Measurements from ENCODE around the gene AVPI1.

The AVPI1 gene

GRCh38 chr10:97676770-97677581, 10.1 kb downstream of the AVPI1 start:
- Histone ChIP-seq H2AFZ (ENCODE audit: low read length) (no peak overlapping the region), H3K4me1 (ENCODE audit: low read length) (peaks cover 11% of the 10 kb centered on the region), H4K20me1 (ENCODE audit: insufficient read depth, low read length) (no peaks in the 10 kb centered on the region), H3K9me3 (replicated peaks; ENCODE audit: insufficient read depth, low read length) (no peaks in the 10 kb centered on the region), H3K4me2 (ENCODE audit: low read depth, low read length) (peak overlapping the region; percentile 5; the same call in 1 of the 2 replicates), H3K27ac (ENCODE audit: low read length) (peak overlapping the region; percentile 35; the same call in 1 of the 2 replicates), H3K9ac (ENCODE audit: low read length) (no peak overlapping the region), H3K36me3 (replicated peaks; ENCODE audit: insufficient read depth, low read length) (no peaks in the 10 kb centered on the region), H3K79me2 (ENCODE audit: low read length) (no peaks in the 10 kb centered on the region), H3F3A (ENCODE audit: insufficient read depth, low read length) (0 out of 2 replicates have a peak, but pooled peaks cover 4% of the 10 kb centered on the region), H3K4me3 (ENCODE audit: low read length) (no peak overlapping the region), H3K27me3 (replicated peaks; ENCODE audit: insufficient read depth, low read length) (no peaks in the 10 kb centered on the region), H3K9me2 (replicated peaks; ENCODE audit: insufficient read depth, low read length) (no peaks in the 10 kb centered on the region)
- peak; percentile 39 for DNase-seq
- TF ChIP-seq CTCF (IDR thresholded peaks at IDR 0.05; ENCODE audit: low read length) (peak; percentile 70), EZH2 (optimal IDR thresholded peaks at IDR 0.05; ENCODE audit: low read depth, low read length) (no peak)

DNA sequence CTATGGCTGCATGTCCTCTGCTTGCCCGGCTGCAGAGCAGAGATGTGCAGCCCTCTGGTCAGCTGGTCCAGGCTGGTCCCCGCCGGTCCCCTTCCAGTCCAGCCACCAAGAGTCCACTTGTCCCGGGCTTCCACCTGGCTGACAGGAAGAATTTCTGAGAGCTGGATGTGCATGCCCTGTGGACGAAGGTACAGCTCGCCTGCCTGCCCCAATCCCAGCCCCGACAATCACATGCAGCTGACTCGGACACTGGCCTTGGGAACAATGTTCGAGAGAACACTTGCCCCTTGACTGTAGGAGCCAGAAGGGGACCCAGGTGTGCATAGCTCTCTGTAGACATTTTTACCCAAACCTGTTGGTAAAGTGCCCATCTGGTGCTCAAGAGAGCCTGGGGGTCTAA, 11.8 kb downstream of the AVPI1 start:
- H3K4me1 ChIP-seq (ENCODE audit: low read length): peaks cover 11% of the 10 kb centered on the region
- H3K79me2 ChIP-seq (ENCODE audit: low read length): no peaks in the 10 kb centered on the region
- H3K9me3 ChIP-seq (replicated peaks; ENCODE audit: insufficient read depth, low read length): no peaks in the 10 kb centered on the region
- no peak for TF ChIP-seq EZH2phosphoT487 (IDR thresholded peaks at IDR 0.05; ENCODE audit: low read length)
- no peak for TF ChIP-seq EZH2 (optimal IDR thresholded peaks at IDR 0.05; ENCODE audit: low read depth, low read length)
- no peak for TF ChIP-seq CTCF (IDR thresholded peaks at IDR 0.05; ENCODE audit: low read length)
- no peak overlapping the region for H3K4me3 ChIP-seq (ENCODE audit: low read length)
- H3K4me2 ChIP-seq (ENCODE audit: low read depth, low read length): no peak overlapping the region
- no peak overlapping the region for H3K27ac ChIP-seq (ENCODE audit: low read length)
- no peaks in the 10 kb centered on the region for H3K27me3 ChIP-seq (replicated peaks; ENCODE audit: insufficient read depth, low read length)
- no peaks in the 10 kb centered on the region for H3K9me2 ChIP-seq (replicated peaks; ENCODE audit: insufficient read depth, low read length)
- H2AFZ ChIP-seq (ENCODE audit: low read length): no peak overlapping the region
- H3K9ac ChIP-seq (ENCODE audit: low read length): no peak overlapping the region
- no peaks in the 10 kb centered on the region for H4K20me1 ChIP-seq (ENCODE audit: insufficient read depth, low read length)
- H3F3A ChIP-seq (ENCODE audit: insufficient read depth, low read length): 0 out of 2 replicates have a peak, but pooled peaks cover 4% of the 10 kb centered on the region
- no peaks in the 10 kb centered on the region for H3K36me3 ChIP-seq (replicated peaks; ENCODE audit: insufficient read depth, low read length)
- no peak for DNase-seq

DNA sequence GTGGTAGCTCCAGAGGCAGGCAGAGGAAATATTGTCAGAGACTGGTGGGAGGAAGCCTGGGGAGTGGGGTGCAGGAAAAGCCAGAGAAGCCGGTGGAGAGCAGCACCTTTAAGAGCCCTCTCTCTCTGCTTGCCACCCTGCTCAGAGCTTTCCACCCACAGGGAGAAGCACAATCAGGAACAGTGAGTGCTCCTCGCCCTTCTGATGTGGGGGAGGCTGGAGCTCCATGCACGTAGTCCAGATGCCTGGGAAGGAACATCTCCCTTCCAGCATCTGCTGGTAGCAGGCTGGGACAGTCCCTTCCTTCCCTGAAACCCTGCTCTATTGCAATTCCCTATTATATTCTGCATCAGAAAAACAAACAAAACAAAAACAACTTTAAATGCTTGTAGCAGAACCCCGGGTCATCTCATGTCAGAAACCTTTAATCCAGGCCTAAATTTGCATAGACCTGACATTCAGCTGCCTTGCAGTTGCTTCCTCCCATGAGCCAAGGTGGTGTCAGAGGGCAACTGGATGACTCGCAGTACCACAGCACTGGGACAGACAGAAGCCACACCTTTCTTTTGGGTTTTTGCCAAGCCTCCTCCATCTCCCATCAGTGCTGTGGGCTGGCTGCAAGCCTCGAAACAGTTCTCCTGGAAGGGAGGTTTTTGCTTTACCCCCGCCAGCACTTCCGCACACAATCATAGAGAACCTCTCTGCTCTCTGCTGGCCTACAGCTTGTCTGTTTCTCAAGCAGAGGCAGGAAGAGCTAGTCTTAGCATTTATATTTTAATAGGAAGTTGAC, 13.1 kb downstream of the AVPI1 start:
- Histone ChIP-seq H3K4me2 (ENCODE audit: low read depth, low read length) (no peak overlapping the region), H3K79me2 (ENCODE audit: low read length) (no peaks in the 10 kb centered on the region), H4K20me1 (ENCODE audit: insufficient read depth, low read length) (no peaks in the 10 kb centered on the region), H3K4me3 (ENCODE audit: low read length) (no peak overlapping the region), H3K4me1 (ENCODE audit: low read length) (peaks cover 11% of the 10 kb centered on the region), H3K9me3 (replicated peaks; ENCODE audit: insufficient read depth, low read length) (no peaks in the 10 kb centered on the region), H3K27me3 (replicated peaks; ENCODE audit: insufficient read depth, low read length) (no peaks in the 10 kb centered on the region), H2AFZ (ENCODE audit: low read length) (no peak overlapping the region), H3K9ac (ENCODE audit: low read length) (no peak overlapping the region), H3K36me3 (replicated peaks; ENCODE audit: insufficient read depth, low read length) (no peaks in the 10 kb centered on the region), H3F3A (ENCODE audit: insufficient read depth, low read length) (0 out of 2 replicates have a peak, but pooled peaks cover 4% of the 10 kb centered on the region), H3K27ac (ENCODE audit: low read length) (no peak overlapping the region), H3K9me2 (replicated peaks; ENCODE audit: insufficient read depth, low read length) (no peaks in the 10 kb centered on the region)
- DNase-seq: no peak
- TF ChIP-seq EZH2 (optimal IDR thresholded peaks at IDR 0.05; ENCODE audit: low read depth, low read length) (no peak), EZH2phosphoT487 (IDR thresholded peaks at IDR 0.05; ENCODE audit: low read length) (no peak), CTCF (IDR thresholded peaks at IDR 0.05; ENCODE audit: low read length) (no peak)
